Kasumi-1 (cell line): ENCODE data around the gene ADH1C.
"Not testable (repeated sequence)": the region's sequence is repeated elsewhere in the genome, so short reads cannot be mapped to it uniquely, and the experiment has no call there.

Experiments
- DNase-seq, 2 experiments: peaks; one replicate each; lab custom pipeline; 2025; lab: John Stamatoyannopoulos, UW

Gene ADH1C

GRCh38 chr4:99357948-99358347 lies 5.4 kb upstream of the ADH1C start:
- DNase-seq, result no peak

DNA sequence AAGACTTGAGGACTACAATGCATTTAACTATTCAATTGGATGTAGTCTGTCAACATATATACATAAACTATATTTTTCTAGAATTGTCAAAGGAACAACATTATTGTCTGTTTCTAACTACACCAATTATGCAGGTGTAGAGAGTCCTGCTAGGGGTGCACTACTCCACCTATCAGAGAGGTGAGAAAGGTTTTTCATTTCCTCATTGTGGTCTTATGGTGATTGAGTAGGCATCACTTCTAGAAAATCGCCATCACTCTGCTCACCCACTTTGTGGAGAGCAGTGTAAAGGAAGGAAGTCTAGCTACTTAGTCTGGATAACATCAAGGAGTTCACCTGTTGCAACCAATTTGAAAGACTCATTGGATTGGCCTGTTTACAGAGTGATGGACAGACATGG lies 4.4 kb upstream of the ADH1C start:
- no peak for DNase-seq

DNA sequence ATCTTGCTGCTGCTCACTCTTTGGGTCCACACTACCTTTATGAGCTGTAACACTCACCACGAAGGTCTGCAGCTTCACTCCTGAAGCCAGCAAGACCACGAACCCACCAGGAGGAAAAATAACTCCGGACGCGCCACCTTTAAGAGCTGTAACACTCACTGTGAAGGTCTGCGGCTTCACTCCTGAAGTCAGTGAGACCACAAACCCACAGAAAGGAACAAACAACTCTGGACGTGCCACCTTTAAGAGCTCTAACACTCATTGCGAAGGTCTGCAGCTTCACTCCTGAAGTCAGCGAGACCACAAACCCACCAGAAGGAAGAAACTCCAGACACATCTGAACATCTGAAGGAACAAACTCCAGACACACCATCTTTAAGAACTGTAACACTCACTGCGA lies 3.6 kb upstream of the ADH1C start:
- not testable (repeated sequence) for DNase-seq

DNA sequence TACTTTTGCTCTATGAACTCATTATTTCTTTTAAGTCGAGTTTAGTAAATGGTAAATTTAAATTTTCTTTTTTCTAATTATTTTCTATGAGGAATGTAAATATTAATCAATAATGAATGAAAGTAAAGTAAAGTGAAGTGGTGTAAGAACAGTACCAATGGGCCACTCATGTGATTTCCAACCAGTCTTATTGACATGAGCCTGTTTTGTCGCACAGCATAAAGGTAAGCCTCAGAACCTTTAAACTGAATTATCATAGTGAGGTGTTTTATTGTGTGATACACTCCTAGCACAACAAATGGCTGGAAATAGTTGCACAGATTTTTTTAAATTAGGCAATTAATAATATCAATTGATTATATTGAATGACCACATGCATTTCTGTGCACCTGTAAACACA lies 1.1 kb downstream of the ADH1C start:
- no peak for DNase-seq

- no peak for DNase-seq
Measured at GRCh38 chr4:99349338-99349737, 3.2 kb downstream of the ADH1C start.

GRCh38 chr4:99342624-99343023 lies 9.9 kb downstream of the ADH1C start:
- DNase-seq, result not testable (repeated sequence)

- no peak for DNase-seq
Measured at GRCh38 chr4:99341426-99341825, 11.1 kb downstream of the ADH1C start.

DNA sequence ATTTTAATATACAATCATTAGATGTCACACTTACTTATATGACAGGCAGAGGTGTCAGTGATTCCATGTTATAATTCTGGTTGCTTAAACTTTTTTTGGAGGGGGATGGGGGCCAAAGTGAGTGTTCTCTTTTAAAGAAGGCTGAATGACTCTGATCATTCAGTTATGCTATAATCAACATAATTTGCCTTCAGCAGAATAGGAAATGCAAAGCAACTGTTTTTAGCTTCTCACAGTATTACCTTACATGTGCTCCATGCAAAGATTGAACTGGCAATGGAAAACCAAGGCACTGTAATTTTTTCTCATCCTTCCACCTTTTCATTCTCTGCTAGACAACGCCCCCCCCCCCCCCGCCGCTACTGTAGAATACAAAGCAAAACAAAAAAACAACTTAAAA lies 13.4 kb downstream of the ADH1C start:
- DNase-seq, result no peak

DNA sequence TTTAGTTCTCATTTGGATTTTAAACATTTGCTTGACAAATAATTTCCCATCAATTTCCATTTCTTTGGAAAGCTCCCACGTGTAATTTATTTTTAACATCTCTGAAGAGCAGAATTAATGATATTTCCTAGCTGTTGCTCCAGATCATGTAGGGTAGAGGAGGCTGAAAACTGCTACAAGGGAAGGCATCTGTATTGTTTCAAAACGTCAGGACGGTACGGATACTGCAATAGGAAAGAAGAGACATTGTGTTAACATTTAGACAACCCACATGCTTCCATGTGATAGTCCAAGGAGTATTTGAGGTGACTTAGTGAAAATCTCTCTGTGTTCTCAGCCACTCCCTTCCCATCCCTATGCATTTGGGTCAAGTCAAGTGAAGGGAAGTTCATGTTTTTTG lies 16.0 kb downstream of the ADH1C start:
- DNase-seq, result no peak

DNA sequence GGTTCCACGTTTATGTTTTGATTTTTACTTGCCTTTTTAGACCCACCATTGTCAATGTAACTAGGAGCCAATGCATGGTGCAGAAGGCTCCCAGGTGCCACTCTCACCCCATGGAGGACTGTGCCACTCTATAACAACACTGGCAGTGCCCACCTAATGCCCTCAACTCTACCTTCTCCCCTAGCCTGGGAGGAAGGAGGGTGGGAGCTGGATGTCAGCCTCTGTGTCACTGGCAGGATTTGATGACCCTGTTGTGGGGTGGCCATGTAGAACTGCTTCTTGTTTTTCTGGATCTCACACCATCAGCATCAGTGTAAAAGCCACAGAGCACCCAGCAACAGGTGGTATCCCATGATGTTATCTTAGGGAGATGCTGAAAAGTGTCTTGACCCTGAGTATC lies 17.7 kb downstream of the ADH1C start:
- no peak for DNase-seq

DNA sequence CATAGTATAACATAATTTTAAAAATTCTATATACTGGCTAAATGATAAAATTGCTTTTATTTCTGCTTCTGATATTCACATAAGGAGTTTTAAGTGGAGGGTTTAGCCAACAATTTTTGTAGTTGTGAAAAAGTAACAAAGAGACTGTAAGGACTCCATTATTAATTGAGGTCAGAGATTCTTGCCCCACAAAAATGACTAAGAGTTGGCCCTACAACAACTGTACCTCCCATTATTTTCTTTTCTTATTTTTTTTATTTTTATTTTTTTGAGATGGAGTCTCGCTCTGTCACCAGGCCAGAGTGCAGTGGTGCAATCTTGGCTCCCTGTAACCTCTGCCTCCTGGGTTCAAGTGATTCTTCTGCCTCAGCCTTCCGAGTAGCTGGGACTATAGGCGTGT lies 21.9 kb downstream of the ADH1C start:
- no peak for DNase-seq

- DNase-seq, result no peak
Measured at GRCh38 chr4:99329876-99330275, 22.7 kb downstream of the ADH1C start.

GRCh38 chr4:99324979-99325378 lies 27.6 kb downstream of the ADH1C start:
- no peak for DNase-seq

DNA sequence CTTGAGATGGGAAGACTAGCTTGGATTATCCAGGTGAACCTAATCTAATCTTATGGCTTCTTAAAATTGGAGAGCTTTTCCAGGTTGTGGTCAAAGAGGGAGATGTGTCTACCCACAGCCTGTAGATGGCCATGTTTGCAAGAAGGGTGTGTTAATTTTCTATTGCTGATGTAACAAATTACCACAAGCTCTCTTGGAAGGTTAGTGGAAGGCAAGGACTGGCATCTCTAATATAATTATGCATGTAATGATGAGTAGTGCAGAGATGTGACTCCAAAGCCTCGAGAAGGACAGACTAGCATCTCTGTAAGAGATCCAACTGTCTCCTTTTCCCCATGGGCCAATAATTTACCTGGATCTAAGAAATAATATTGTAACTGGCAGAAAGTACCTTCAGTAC lies 28.2 kb downstream of the ADH1C start:
- no peak for DNase-seq

- DNase-seq, result no peak
Measured at GRCh38 chr4:99323756-99324155, 28.8 kb downstream of the ADH1C start.

- no peak for DNase-seq
Measured at GRCh38 chr4:99321241-99322191, 31.0 kb downstream of the ADH1C start, which contains the start of gene ADH1B. Gene ADH1B (minus strand): TSS chr4:99321401. CDS start chr4:99321331, 70 bp downstream.

- DNase-seq, result not testable (repeated sequence)
Measured at GRCh38 chr4:99317811-99318210, 34.7 kb downstream of the ADH1C start.

- no peak for DNase-seq
Measured at GRCh38 chr4:99317354-99317753, 35.2 kb downstream of the ADH1C start.

DNA sequence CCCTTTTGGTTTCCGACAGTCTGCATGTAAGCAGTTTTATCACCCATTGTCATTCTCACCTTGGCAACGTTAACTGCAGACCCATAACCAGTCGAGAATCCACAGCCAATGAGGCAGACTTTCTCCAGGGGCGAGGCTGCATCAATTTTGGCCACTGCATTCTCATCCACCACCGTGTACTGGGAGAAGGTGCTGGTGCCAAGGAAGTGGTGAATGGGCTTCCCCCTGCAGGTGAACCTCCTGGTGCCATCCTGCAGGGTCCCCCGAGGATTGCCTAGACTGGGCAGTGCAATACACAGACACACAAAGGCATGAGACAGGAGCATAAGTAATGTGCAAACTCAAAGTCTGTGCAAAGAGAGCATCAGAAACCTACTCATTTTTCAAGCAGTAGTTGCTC lies 36.7 kb downstream of the ADH1C start:
- DNase-seq, result no peak

DNA sequence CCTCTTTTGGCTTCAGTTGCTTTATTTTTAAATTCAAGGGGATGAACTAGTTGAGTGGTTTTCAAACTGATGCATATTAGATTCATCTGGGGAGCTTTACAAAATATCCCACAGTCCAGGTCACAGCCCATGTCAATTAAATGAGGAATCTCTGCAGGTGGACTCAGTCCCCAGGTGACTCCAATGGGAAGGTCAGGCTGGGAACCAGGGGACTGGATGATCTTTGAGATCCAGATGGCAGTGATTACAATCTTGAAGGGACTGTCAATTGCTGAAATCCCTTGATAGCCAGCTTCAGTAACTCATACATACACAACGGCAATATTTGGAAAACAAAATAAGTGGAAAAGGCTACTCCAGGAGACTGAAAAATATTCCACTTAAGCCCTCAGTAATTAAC lies 38.3 kb downstream of the ADH1C start:
- no peak for DNase-seq

- no peak for DNase-seq
Measured at GRCh38 chr4:99310389-99310788, 42.2 kb downstream of the ADH1C start.

- no peak for DNase-seq
Measured at GRCh38 chr4:99305638-99306400, 46.7 kb downstream of the ADH1C start.
